Adrenal gland (tissue), 12 donors: ENCODE results near the gene CDH4. TPM values are rescaled to one million over a fixed set of nuclear protein-coding genes. Genes with fewer than 3 reads are reported as not detected.

Experiments used
- DNase-seq, 7 donors: peaks; one replicate each; pipeline ENCODE4 v3.0.0-alpha.2; 2019 to 2020
- H3K27ac ChIP-seq, 5 donors: fragments of 200-600 bp; sonication (generic) in 4 of 5; 1 replicate in 3 of 5; 2 replicates in 2 of 5; pipeline versions ENCODE4 v1.5.1 to v1.8.0; 2016 to 2020; ENCODE audit warnings: mild to moderate bottlenecking in 1 of 5
- H3K27me3 ChIP-seq: fragments of 200-600 bp; 2 replicates; pipeline ENCODE4 v1.8.0; 2021
- H3K36me3 ChIP-seq, 2 donors: fragments of 200-600 bp; replicated peaks in 1 of 2; 1 replicate in 1 of 2; 2 replicates in 1 of 2; pipeline versions ENCODE4 v1.5.1 to v1.8.0; 2018 to 2022
- H3K4me1 ChIP-seq, 2 donors: fragments of 200-600 bp; replicated peaks in 1 of 2; 1 replicate in 1 of 2; 2 replicates in 1 of 2; pipeline versions ENCODE4 v1.5.1 to v1.8.0; 2018 to 2021
- H3K4me3 ChIP-seq, 4 donors: fragments of 200-600 bp; sonication (generic) in 3 of 4; one replicate each; pipeline ENCODE4 v1.5.1; 2016 to 2018
- H3K9me3 ChIP-seq, 3 donors: fragments of 200-600 bp; sonication (generic) in 1 of 3; replicated peaks in 1 of 3; 1 replicate in 2 of 3; 2 replicates in 1 of 3; pipeline versions ENCODE4 v1.5.1 to v1.8.0; 2016 to 2021
- CTCF ChIP-seq, 6 experiments: fragments of 450-650 bp in 4 of 6; fragments of 200-600 bp in 2 of 6; sonication (generic) in 1 of 6; IDR thresholded peaks; 1 replicate in 5 of 6; 2 replicates in 1 of 6; pipeline versions ENCODE4 v1.5.1 to v1.8.0; 2016 to 2021; ENCODE audit warnings: antibody characterized with exemption in 6 of 6, mild to moderate bottlenecking in 2 of 6, moderate library complexity in 1 of 6
- POLR2A ChIP-seq, 2 donors: fragments of 450-650 bp; IDR thresholded peaks; one replicate each; pipeline ENCODE4 v1.6.1; 2017; ENCODE audit warnings: antibody characterized with exemption in 2 of 2, mild to moderate bottlenecking in 2 of 2, moderate library complexity in 1 of 2
- WGBS, 4 donors: extraction: QIAGEN DNeasy Blood & Tissue Kit in 2 of 4; methylation state at CpG; one replicate each; pipeline versions ENCODE4 v1.1.5 to v1.1.7; 2013 to 2017; 5-methylcytosine and 5-hydroxymethylcytosine counted together
- intact Hi-C, 2 donors: fragments of 100-400 bp; cut with DNase I; formaldehyde crosslinking; loops; one replicate each; pipeline versions ENCODE4 v1.14.1 to v1.15.0; 2022 to 2023
- polyA plus RNA-seq, 3 donors: library from polyadenylated mRNA; stranded (reverse); fragments of 200-250 nt in 2 of 3; fragments of 350-450 nt in 1 of 3; fragmentation: Illumina TruSeq in 1 of 3; extraction: RNeasy Lipid Tissue Mini Kit (QIAGEN cat#74804) in 1 of 3; gene quantifications; one replicate each; pipeline ENCODE4 v1.2.3, GENCODE V29; 2013 to 2014
- total RNA-seq, 9 donors: library from RNA; depleted of rRNA in 4 of 9; stranded (reverse); fragments of >200 nt in 4 of 9; fragments of 120-200 nt in 1 of 9; fragmentation: NEBNext Ultra II Directional in 1 of 9; extraction: Animal tissue kit (Norgen Biotek cat#: 25700) in 1 of 9; gene quantifications; one replicate each; pipeline versions ENCODE4 v1.1.0 to v1.2.4, GENCODE V29; 2013 to 2023
- donor health status: healthy with polysubstance abuse.
- donor health status: Bipolar disorder and iron deficiency.
- donor health status: DM: yes; HTN: yes; CAD: no.
- donor health status: DM: no; HTN: no; CAD: no.
- donor health status: DM: no; HTN: no; CAD: no.
- donor health status: DM: yes; HTN: yes; CAD: no.

The CDH4 gene
- total and polyA plus RNA-seq, 12 donors: 0.08 to 0.53 (median 0.20) TPM; not detected in 3

- Histone ChIP-seq H3K4me3 (no peak overlapping the region), H3K4me1 (no peaks in the 10 kb centered on the region), H3K36me3 (no peaks in the 10 kb centered on the region), H3K27me3 (peaks cover 17% of the 10 kb centered on the region), H3K27ac (no peak overlapping the region), H3K9me3 (no peaks in the 10 kb centered on the region)
- intact Hi-C loops: no loop called here
- WGBS, 4 donors: 68 to 85% (median 82%) methylated on average over 9 to 25 of the region's 25 CpGs
- TF ChIP-seq CTCF (IDR thresholded peaks at IDR 0.05) (no peak), POLR2A (IDR thresholded peaks at IDR 0.05) (no peak)
- no peak for DNase-seq
Measured at GRCh38 chr20:61797971-61798411, 545.9 kb downstream of the CDH4 start.

- intact Hi-C loops: no loop called here
- no peak overlapping the region for H3K4me3 ChIP-seq
- H3K9me3 ChIP-seq: no peaks in the 10 kb centered on the region
- TF ChIP-seq CTCF (IDR thresholded peaks at IDR 0.05): no peak
- TF ChIP-seq POLR2A (IDR thresholded peaks at IDR 0.05): no peak
- H3K36me3 ChIP-seq: no peaks in the 10 kb centered on the region
- DNase-seq: no peak
- H3K27me3 ChIP-seq: peaks cover 17% of the 10 kb centered on the region
- WGBS, 4 donors: 82 to 88% (median 86%) methylated on average over 11 to 16 of the region's 16 CpGs
- no peaks in the 10 kb centered on the region for H3K4me1 ChIP-seq
- no peak overlapping the region for H3K27ac ChIP-seq
Measured at GRCh38 chr20:61798632-61799031, 546.6 kb downstream of the CDH4 start.

GRCh38 chr20:61799394-61799923 is 547.4 kb downstream of the CDH4 start:
- no peaks in the 10 kb centered on the region for H3K36me3 ChIP-seq
- no peak for TF ChIP-seq POLR2A (IDR thresholded peaks at IDR 0.05)
- no peak for TF ChIP-seq CTCF (IDR thresholded peaks at IDR 0.05)
- H3K27me3 ChIP-seq: peaks cover 17% of the 10 kb centered on the region
- no peak overlapping the region for H3K27ac ChIP-seq
- intact Hi-C loops: no loop called here
- WGBS, 4 donors: 77 to 88% (median 82%) methylated on average over 3 to 14 of the region's 14 CpGs
- no peaks in the 10 kb centered on the region for H3K9me3 ChIP-seq
- H3K4me1 ChIP-seq: no peaks in the 10 kb centered on the region
- H3K4me3 ChIP-seq: no peak overlapping the region
- no peak for DNase-seq

GRCh38 chr20:61799928-61800327 is 547.9 kb downstream of the CDH4 start:
- no peak for DNase-seq
- TF ChIP-seq CTCF (IDR thresholded peaks at IDR 0.05): no peak
- TF ChIP-seq POLR2A (IDR thresholded peaks at IDR 0.05): no peak
- no peaks in the 10 kb centered on the region for H3K9me3 ChIP-seq
- no peaks in the 10 kb centered on the region for H3K36me3 ChIP-seq
- H3K4me3 ChIP-seq: no peak overlapping the region
- H3K27me3 ChIP-seq: peaks cover 17% of the 10 kb centered on the region
- intact Hi-C loops: no loop called here
- 80 to 84% (median 83%) methylated on average over 11 to 21 of the region's 21 CpGs for WGBS, 4 donors
- H3K4me1 ChIP-seq: no peaks in the 10 kb centered on the region
- H3K27ac ChIP-seq: no peak overlapping the region
